ENCODE results near the gene ABTB1.

ABTB1 gene

DNA sequence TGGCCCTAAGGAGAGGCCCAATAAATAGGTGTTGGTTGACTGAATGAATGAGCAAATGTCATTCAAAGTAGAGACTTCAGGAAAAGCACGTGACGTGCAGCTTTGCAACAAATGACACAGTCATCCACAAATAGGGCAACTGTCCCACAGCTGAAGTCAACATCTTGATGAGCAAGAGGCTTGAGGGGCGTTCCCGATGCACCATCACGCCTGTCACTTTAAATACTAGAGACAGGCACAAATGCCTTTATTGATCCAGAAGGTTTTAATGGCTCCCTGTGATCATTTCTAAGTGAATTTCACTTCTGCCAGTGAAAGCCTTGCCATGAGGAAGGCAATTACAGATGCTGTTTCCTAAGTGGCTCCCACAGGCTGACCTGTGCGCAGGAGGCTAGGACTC, 43.6 kb downstream of the ABTB1 start:
- in situ Hi-C loops (cut with MboI; ENCODE audit: low sequenced_read_pairs) = no loop called here

DNA sequence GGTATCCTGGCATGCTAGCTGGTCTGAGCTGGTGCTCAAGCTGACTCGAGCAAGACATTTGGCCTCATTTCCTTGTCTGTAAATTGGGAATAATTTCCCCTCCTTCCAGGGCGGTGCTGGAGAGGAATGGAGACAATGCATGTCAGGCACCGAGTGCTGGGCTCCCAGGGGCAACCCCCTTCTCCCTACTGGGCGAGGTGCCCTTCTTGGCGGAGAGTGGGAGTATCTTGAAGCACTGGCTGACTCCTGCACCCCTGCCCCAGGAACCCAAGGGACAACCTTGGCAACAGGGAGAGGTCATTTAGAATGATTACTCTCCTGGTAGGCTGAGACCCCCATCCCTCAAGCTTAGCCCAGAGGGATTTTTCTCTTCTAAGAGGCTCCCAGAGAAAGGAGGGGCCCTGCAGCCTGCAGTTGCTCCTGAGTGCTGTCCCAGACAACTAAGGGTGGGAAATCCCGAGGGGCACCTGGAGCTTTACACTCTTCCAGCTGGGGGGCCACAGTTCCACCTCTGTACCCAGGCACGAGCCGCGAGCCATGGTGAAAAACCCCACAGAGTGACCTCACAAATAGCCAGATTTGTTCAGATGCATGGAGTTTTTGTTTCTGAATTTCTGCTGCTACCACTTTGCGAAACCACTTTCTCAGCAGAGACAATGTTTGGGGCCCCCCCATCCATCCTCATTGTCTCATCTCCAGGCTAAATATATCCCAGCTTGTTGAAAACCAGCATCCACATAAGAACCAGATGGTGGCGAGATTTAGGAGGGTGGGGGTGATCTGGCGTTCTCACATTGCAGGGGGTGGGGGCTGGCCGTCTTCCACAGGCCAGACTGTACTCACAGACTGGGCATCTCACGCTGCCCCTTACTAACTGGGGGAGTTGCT, 44.8 kb downstream of the ABTB1 start:
- in situ Hi-C loops (cut with MboI; ENCODE audit: low sequenced_read_pairs) = no loop called here

GRCh38 chr3:127718245-127718915, 45.6 kb downstream of the ABTB1 start:
- in situ Hi-C loops (cut with MboI; ENCODE audit: low sequenced_read_pairs) = no loop called here

GRCh38 chr3:127718916-127719290, 46.2 kb downstream of the ABTB1 start:
- in situ Hi-C loops (cut with MboI; ENCODE audit: low sequenced_read_pairs) = no loop called here

DNA sequence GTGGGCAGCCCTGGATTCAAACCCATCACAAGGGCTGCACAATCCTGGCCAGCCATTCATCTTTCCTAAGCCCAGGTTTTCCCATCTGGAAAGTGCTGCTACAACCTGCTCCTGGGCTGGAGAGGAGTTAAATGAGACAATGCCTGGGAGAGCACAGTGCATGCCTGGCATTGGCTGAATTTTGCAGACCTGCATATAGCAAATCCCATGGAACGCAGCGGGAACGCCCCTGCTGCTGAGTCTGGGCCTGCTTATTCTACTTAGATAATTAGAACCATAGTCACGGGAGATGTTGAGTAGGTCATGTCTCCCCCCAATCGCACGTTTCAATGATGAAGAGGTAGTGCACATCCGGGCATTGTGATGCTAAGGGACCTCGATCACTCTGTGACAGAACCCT, 46.6 kb downstream of the ABTB1 start:
- in situ Hi-C loops (cut with MboI; ENCODE audit: low sequenced_read_pairs) = no loop called here

- in situ Hi-C loops (cut with MboI; ENCODE audit: low sequenced_read_pairs) = no loop called here
Measured at GRCh38 chr3:127720161-127720823, 47.5 kb downstream of the ABTB1 start.

DNA sequence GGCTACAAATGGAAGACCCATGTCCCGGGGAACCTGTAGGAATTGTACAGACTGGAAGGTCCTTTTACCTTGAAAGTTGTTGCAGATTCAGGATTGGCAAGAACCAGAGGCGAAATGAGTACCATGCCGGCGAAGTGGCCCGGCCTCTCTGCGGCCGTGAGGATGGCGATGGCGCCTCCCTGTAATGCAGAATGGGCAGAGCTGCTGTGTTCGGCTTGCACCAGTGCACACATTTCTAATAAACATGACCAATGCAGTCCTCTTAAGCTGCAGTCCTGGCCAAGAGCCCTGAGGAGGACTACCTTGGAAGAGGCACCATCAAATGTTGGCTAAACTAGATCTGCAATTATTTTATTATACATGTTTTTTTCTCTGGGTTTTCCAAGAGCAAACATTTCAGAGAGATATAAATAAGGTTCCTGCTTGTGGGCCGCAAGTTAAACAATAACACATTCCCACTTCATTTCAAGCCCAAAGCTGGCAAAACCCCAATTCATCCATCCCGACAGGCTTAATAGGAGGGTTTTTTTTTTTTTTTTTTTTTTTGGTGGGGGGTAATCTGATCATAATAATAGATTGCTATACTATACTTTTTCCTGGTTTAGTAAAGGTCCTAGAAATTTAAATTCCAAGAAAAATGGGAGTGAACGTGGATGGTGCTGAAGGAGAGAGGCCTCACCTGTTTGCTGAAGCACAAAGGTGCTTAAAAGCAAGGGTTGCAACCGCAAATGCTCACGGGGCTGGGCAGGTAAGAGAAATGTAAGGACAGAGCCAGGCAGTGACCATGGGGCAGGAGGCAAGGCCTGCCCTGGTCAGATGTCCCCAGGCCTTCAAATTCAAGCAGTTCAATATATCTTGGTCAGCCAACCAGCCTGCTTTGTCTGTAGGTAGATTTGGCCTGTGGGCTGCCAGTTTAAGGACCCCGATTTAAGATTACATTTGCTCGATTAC, 48.5 kb downstream of the ABTB1 start:
- in situ Hi-C loops (cut with MboI; ENCODE audit: low sequenced_read_pairs) = no loop called here

- in situ Hi-C loops (cut with MboI; ENCODE audit: low sequenced_read_pairs) = no loop called here
Measured at GRCh38 chr3:127722091-127722784, 49.5 kb downstream of the ABTB1 start.

- in situ Hi-C loops (cut with MboI; ENCODE audit: low sequenced_read_pairs) = no loop called here
Measured at GRCh38 chr3:127723011-127723567, 50.3 kb downstream of the ABTB1 start.

DNA sequence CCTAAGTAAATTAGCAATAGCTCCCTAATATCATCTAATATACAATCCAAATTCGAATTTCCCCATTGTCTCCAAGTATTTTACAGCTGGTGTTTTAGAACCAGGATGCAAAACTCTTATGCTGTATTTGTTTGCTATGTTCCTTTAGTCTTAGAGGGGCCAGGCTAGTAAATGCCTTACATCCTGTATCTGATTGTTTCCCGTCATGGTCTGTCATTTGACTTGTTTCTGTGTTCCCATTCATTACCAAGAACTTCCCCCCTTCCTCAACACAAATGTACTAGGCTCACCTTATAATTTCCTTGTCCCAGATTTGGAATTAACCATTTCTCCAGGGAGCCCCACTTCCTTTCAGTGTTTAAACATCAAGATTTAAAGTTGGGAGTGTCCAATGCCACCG, 54.1 kb downstream of the ABTB1 start:
- in situ Hi-C loops (cut with MboI; ENCODE audit: low sequenced_read_pairs) = no loop called here

GRCh38 chr3:127728417-127729015, 55.8 kb downstream of the ABTB1 start:
- in situ Hi-C loops (cut with MboI; ENCODE audit: low sequenced_read_pairs) = no loop called here

DNA sequence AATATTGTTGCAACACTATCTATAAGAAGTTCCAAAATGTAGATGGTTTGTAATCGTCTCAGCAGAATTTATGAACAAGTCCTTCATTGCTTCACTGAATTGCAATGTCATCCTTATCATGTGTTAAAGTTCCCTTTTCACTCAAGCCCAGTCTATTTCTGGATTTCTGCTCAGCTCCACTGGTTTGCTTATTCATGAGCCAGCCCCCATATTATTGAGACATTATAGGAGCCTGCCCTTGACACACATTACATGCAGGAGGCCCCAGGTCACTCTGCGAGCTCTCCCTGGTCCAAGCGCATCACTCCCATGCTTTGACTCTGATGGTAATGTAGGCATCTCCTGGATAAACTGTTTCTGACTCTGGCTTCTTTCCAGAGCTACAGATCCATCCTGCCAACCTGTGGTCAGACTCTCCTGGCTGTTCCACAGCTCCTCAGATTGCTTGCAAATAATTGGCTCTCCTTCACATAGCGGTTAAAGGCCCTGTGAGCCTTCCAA, 56.9 kb downstream of the ABTB1 start:
- in situ Hi-C loops (cut with MboI; ENCODE audit: low sequenced_read_pairs) = no loop called here

- in situ Hi-C loops (cut with MboI; ENCODE audit: low sequenced_read_pairs) = no loop called here
Measured at GRCh38 chr3:127730171-127730570, 57.4 kb downstream of the ABTB1 start.

Measured in HL-60/S4 (cell line).